ENCODE results near the gene ZNRF2. TPM values are rescaled to one million over a fixed set of nuclear protein-coding genes. Genes with fewer than 3 reads are reported as not detected.

ZNRF2 gene
- total and polyA plus RNA-seq, 2 of the 13 experiments (the other 11 are each of a cell fraction or from before 2014, with no cell fraction given), result 3.5 to 7.7 TPM

DNA sequence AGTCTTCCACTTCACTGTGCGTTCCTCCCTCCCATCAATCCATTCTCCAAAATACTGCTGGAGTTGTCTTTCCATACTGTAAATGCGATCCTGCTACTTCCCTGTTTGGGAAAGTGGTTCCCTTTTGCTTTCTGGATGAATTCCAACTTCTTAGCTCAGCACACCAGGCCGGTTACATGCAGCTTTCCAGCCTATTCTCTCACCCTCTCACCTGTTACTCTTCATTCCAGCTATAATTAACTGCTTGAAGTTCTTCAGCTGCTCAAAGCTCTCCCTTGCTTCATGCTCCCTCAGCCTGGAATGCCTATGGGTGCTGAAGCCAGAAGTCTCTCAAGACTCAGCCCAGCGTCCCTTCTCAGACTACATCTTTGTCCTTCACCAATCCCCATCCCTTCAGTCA, 6.0 kb upstream of the ZNRF2 start (continued):
- TF ChIP-seq, protein P1, sequence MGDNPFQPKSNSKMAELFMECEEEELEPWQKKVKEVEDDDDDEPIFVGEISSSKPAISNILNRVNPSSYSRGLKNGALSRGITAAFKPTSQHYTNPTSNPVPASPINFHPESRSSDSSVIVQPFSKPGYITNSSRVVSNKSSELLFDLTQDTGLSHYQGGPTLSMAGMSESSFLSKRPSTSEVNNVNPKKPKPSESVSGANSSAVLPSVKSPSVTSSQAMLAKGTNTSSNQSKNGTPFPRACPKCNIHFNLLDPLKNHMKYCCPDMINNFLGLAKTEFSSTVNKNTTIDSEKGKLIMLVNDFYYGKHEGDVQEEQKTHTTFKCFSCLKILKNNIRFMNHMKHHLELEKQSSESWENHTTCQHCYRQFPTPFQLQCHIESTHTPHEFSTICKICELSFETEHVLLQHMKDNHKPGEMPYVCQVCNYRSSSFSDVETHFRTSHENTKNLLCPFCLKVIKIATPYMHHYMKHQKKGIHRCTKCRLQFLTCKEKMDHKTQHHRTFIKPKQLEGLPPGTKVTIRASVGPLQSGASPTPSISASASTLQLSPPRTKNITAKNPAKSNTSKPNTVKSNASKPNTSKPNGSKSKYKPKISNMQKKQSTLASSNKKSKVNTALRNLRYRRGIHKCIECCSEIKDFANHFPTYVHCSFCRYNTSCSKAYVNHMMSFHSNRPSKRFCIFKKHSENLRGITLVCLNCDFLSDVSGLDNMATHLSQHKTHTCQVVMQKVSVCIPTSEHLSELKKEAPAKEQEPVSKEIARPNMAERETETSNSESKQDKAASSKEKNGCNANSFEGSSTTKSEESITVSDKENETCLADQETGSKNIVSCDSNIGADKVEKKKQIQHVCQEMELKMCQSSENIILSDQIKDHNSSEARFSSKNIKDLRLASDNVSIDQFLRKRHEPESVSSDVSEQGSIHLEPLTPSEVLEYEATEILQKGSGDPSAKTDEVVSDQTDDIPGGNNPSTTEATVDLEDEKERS (CRISPR knock-in tag; IDR thresholded peaks at IDR 0.05), result no peak
- TF ChIP-seq KDM3A (CRISPR knock-in tag; IDR thresholded peaks at IDR 0.05; ENCODE audit: low read depth), result no peak
- no peak for TF ChIP-seq ZNF552 (CRISPR knock-in tag; IDR thresholded peaks at IDR 0.05; ENCODE audit: borderline replicate concordance)
- TF ChIP-seq NFRKB (IDR thresholded peaks at IDR 0.05), result no peak
- TF ChIP-seq ZFYVE20 (CRISPR knock-in tag; IDR thresholded peaks at IDR 0.05; ENCODE audit: borderline replicate concordance, low read depth), result no peak
- TF ChIP-seq SRY (CRISPR knock-in tag; IDR thresholded peaks at IDR 0.05), result no peak
- TF ChIP-seq ZNF205 (CRISPR knock-in tag; IDR thresholded peaks at IDR 0.05), result no peak
- no peak for TF ChIP-seq ZNF550 (CRISPR knock-in tag; IDR thresholded peaks at IDR 0.05; ENCODE audit: borderline replicate concordance)

DNA sequence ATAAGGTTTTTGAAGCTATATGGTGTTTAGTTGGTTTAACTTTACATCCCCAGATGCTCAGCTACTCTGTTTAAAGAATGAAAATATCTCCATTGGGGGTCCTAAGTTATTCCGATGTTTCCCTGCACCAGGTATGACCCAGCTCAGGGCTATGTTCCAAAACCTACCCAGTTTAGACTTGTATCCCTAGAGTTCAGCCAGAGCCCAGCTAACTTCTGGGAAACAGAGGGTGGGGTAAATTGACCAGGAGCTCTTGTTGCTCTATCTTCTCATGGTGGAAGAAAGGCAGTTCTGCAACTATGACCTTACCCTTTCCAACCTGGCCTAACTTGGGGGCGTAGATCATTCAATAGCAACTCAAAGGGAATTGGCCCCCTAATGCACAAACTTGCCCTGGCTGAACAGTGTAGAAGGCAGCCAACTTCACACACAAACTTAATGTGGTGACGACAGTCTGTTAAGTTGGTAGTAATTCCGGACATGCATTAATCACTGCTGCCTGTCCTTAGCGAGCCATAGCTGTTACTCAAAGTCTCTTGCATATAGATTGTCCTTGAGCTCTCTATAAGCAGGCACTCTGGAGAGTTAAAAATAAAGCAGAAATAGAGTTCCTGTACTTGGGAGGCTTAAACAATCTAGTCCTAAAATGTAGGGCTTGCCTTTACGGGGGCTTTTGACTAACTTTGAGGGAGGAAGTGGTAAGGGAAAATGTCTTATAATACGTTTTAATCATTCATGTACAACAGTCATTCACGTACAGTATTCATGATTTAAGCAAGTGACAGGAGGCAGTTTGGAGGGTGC, 5.3 kb upstream of the ZNRF2 start:
- H3K4me2 ChIP-seq (ENCODE audit: low read depth, low read length), result peak overlapping the region; percentile 9; the same call in 1 of the 2 replicates
- ChIA-PET CTCF (ENCODE audit: low intra/inter-chr PET ratio, low total read pairs) (no interaction called here), POLR2A (no interaction called here)
- H3K27ac ChIP-seq (ENCODE audit: extremely low read length, insufficient read depth, low read length), result no peak overlapping the region
- no peaks in the 10 kb centered on the region for H3K79me2 ChIP-seq (ENCODE audit: insufficient read depth, low read length)
- no peak for FAIRE-seq
- H3K36me3 ChIP-seq (replicated peaks in 1 of 2; ENCODE audit: control insufficient read depth in 1 of 2, insufficient read depth in 2 of 2, low read length in 2 of 2), result no peaks in the 10 kb centered on the region
- H3K9ac ChIP-seq (ENCODE audit: insufficient read depth, low read depth, low read length), result no peak overlapping the region
- no peaks in the 10 kb centered on the region for H4K20me1 ChIP-seq (ENCODE audit: insufficient read depth, low read length)
- no peak for TF ChIP-seq ZNF121 (CRISPR knock-in tag; IDR thresholded peaks at IDR 0.05)
- TF ChIP-seq FOSL2 (CRISPR knock-in tag; IDR thresholded peaks at IDR 0.05), result no peak
- TF ChIP-seq, protein P2, sequence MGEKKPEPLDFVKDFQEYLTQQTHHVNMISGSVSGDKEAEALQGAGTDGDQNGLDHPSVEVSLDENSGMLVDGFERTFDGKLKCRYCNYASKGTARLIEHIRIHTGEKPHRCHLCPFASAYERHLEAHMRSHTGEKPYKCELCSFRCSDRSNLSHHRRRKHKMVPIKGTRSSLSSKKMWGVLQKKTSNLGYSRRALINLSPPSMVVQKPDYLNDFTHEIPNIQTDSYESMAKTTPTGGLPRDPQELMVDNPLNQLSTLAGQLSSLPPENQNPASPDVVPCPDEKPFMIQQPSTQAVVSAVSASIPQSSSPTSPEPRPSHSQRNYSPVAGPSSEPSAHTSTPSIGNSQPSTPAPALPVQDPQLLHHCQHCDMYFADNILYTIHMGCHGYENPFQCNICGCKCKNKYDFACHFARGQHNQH (CRISPR knock-in tag; IDR thresholded peaks at IDR 0.05), result no peak
- no peak for TF ChIP-seq SCMH1 (CRISPR knock-in tag; IDR thresholded peaks at IDR 0.05; ENCODE audit: borderline replicate concordance)
- TF ChIP-seq ZNF337 (CRISPR knock-in tag; IDR thresholded peaks at IDR 0.05; ENCODE audit: borderline replicate concordance, low read depth), result no peak
- no peak for TF ChIP-seq ZNF350 (CRISPR knock-in tag; IDR thresholded peaks at IDR 0.05; ENCODE audit: borderline replicate concordance, low read depth)
- TF ChIP-seq ZNF143 (CRISPR knock-in tag; IDR thresholded peaks at IDR 0.05), result no peak
- TF ChIP-seq RFX5 (IDR thresholded peaks at IDR 0.05; ENCODE audit: low read depth, low read length), result no peak
- no peak for TF ChIP-seq NR2C2 (CRISPR knock-in tag; IDR thresholded peaks at IDR 0.05; ENCODE audit: borderline replicate concordance)
- BruUV-seq (replicated peaks), result no TSS peak
- in situ Hi-C loops (cut with HindIII; ENCODE audit: extremely low pct_ligation_motif_present, low pct_unique_long_range_greater_than_20kb) (loop anchor here (5.0 to 10.0 kb wide), 2 partner anchors 133 to 286 kb away; no protein-coding TSS in a partner anchor), intact Hi-C loops (cut with micrococcal nuclease; ENCODE audit: unreplicated experiment) (no loop called here)
- peaks cover 75% of the 10 kb centered on the region for H3K4me1 ChIP-seq (ENCODE audit: insufficient read depth, low read length)
- no peak overlapping the region for H3K4me3 ChIP-seq (replicated peaks in 1 of 3; ENCODE audit: insufficient read depth in 1 of 3, low read depth in 2 of 3, low read length in 3 of 3)
- H3K27me3 ChIP-seq (ENCODE audit: control insufficient read depth in 1 of 2, insufficient read depth in 2 of 2, low read length in 2 of 2), result no peaks in the 10 kb centered on the region
- ATAC-seq, result no peak
- DNase-seq (ENCODE audit: low spot score), result no peak
- no peak overlapping the region for H2AFZ ChIP-seq (ENCODE audit: low read length)
- no peaks in the 10 kb centered on the region for H3K9me3 ChIP-seq (ENCODE audit: low read length)
- 43% methylated on average over 7 of the region's 8 CpGs for WGBS (ENCODE audit: low lambda C conversion rate)

Measured in HepG2 (cell line).